Vagina (tissue), 2 donors: Measurements from ENCODE around the gene MBD4.

Source experiments
- CTCF ChIP-seq, 3 experiments: fragments of 450-650 bp in 2 of 3; fragments of 200-600 bp in 1 of 3; sonication (generic) in 1 of 3; IDR thresholded peaks; one replicate each; pipeline ENCODE4 v1.5.1; 2017 to 2019; ENCODE audit warnings: antibody characterized with exemption in 3 of 3, mild to moderate bottlenecking in 2 of 3, moderate library complexity in 2 of 3
- POLR2A ChIP-seq, 2 donors: fragments of 450-650 bp; IDR thresholded peaks; one replicate each; pipeline ENCODE4 v1.6.1; 2017; ENCODE audit warnings: antibody characterized with exemption in 2 of 2, mild to moderate bottlenecking in 2 of 2, moderate library complexity in 2 of 2
- POLR2AphosphoS5 ChIP-seq, 2 donors: sonication (generic); formaldehyde crosslinking; IDR thresholded peaks; one replicate each; pipeline ENCODE4 v1.9.0; 2017; ENCODE audit warnings: antibody characterized with exemption in 2 of 2, mild to moderate bottlenecking in 2 of 2, low read depth in 1 of 2; ENCODE audit not compliant: insufficient read depth in 1 of 2

- TF ChIP-seq CTCF (IDR thresholded peaks at IDR 0.05), result no peak
- TF ChIP-seq POLR2AphosphoS5 (IDR thresholded peaks at IDR 0.05; ENCODE audit: insufficient read depth in 1 of 2, low read depth in 1 of 2), result no peak
- no peak for TF ChIP-seq POLR2A (IDR thresholded peaks at IDR 0.05)
Observed at GRCh38 chr3:129404610-129405009, 35.1 kb downstream of the MBD4 start.
